ENCODE measurements around the gene PCSK5. TPM values are rescaled to one million over a fixed set of nuclear protein-coding genes. Genes with fewer than 3 reads are reported as not detected.
"Not testable (repeated sequence)": the region's sequence is repeated elsewhere in the genome, so short reads cannot be mapped to it uniquely, and the experiment has no call there.

The PCSK5 gene
- total RNA-seq, 2 experiments from 2014 or later = 3.0 to 3.1 TPM

DNA sequence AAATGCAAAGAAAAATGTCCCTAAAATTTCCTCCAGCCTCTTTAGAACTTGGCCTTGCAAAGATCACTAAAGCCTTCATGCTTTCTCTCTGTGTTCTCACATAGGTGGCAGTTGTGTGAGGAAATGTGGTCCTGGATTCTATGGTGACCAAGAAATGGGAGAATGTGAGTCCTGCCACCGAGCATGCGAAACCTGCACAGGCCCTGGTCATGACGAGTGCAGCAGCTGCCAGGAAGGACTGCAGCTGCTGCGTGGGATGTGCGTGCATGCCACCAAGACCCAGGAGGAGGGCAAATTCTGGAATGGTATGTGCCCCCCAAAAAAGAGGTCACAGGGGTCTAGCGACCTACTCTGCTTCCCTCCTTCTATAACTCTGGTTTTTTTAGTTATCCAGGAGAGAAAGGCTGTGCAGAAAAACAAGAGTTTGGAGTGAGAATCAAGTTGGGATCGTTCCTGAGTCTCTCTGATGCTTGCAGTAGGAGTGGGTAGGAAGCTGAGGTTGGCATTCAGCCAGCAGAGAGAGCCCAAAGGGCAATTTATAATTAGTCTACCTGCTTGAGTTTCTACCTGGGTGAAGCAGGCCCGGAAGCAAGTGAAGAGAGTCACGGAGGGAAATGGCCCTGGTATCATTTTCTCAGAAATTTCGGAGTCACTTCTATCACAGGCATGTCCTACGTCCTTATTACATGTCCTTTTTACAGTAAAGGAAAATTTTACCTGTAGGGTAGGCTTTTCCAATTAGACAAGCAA is 406.3 kb downstream of the PCSK5 start:
- POLR2A ChIA-PET = no interaction called here
- ATAC-seq (no peak), DNase-seq (no peak)
- H3K4me3 Mint-ChIP-seq = no peak overlapping the region
- no peaks in the 10 kb centered on the region for H3K9me3 Mint-ChIP-seq (ENCODE audit: low read depth)
- CTCF ChIA-PET = no interaction called here
- H3K4me1 Mint-ChIP-seq = peaks cover 11% of the 10 kb centered on the region
- intact Hi-C loops (cut with DNase I, micrococcal nuclease) = loop anchor here in 1 of 2 experiments (10.0 kb wide), 1 partner anchor 402 kb away; the partner anchor contains the start of gene PCSK5
- H3K27ac Mint-ChIP-seq = no peak overlapping the region
- H3K27me3 Mint-ChIP-seq = no peaks in the 10 kb centered on the region
- H3K36me3 Mint-ChIP-seq (ENCODE audit: low read depth) = no peaks in the 10 kb centered on the region

DNA sequence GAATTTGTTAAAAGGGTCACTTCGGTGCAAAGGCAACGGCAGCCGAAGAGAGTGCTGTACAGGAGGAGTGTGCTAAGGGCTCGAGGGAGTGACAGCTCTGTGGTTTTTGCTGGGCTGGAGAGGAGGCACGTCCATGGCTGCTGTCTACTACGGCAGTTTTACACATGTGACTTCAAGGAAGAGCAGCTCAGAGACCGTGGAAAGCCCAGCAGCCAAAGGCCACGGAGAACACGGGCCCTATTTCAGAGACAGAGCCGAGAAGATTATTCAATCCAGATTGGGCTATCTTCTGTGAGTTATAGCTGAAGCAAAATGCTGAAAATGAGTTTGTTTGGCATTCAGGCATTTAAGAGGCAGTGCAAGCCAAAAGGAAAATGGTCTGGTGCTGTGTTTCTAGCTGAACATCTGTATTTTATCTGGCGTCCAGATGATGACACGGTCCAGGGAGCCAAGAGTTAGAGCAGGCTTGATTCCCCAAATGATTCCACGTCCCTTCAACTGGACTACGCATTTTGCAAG is 407.3 kb downstream of the PCSK5 start:
- no peak for DNase-seq
- intact Hi-C loops (cut with DNase I, micrococcal nuclease) = loop anchor here in 1 of 2 experiments (10.0 kb wide), 1 partner anchor 403 kb away; the partner anchor contains the start of gene PCSK5
- ChIA-PET CTCF (interaction anchor here (0.7 kb wide), 2 partner anchors 8 to 255 kb away, joined by 3 to 4 read pairs; no protein-coding TSS in a partner anchor), POLR2A (no interaction called here)
- Mint-ChIP-seq H3K9me3 (ENCODE audit: low read depth) (no peaks in the 10 kb centered on the region), H3K27me3 (no peaks in the 10 kb centered on the region), H3K27ac (no peak overlapping the region), H3K4me1 (peaks cover 8% of the 10 kb centered on the region), H3K36me3 (ENCODE audit: low read depth) (no peaks in the 10 kb centered on the region), H3K4me3 (no peak overlapping the region)
- ATAC-seq = no peak

DNA sequence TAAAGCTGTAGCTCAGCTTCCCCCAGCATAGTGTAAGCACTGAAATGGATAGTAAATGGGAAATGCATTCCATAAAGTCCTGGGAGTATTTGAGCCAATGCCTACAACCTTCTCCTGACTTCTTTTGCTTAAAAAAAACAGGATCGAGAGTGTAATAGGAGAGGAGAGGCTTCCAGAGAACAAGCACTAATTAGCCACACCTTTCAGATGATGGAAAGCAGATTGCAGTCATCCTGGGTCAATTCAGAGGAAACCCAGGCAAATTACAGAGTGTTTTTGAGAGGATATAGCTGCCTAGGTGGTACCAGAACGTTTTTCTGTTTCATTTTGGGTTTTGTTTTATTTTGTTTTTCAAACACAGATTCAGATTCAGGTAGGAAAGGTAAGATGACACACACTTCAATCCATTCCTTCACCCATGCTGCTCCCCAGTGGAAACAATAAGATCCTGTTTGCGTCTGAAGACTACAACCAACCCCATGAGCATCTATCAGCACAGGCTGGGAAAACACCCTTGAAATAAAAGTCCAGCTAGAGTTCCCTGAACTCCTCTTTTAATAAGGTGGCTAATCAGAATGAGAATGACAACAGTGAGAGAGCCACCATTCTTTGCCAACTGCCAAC is 408.2 kb downstream of the PCSK5 start:
- Mint-ChIP-seq H3K4me3 (no peak overlapping the region), H3K36me3 (ENCODE audit: low read depth) (no peaks in the 10 kb centered on the region), H3K9me3 (ENCODE audit: low read depth) (no peaks in the 10 kb centered on the region), H3K4me1 (peaks cover 5% of the 10 kb centered on the region), H3K27ac (no peak overlapping the region), H3K27me3 (no peaks in the 10 kb centered on the region)
- ATAC-seq (peak; percentile 30), DNase-seq (no peak)
- intact Hi-C loops (cut with DNase I, micrococcal nuclease) = loop anchor here in 1 of 2 experiments (10.0 kb wide), 1 partner anchor 404 kb away; the partner anchor contains the start of gene PCSK5
- POLR2A ChIA-PET = no interaction called here
- CTCF ChIA-PET = interaction anchor here (0.7 to 0.9 kb wide), 2 partner anchors 9 kb away, joined by 3 to 4 read pairs; no protein-coding TSS in a partner anchor

DNA sequence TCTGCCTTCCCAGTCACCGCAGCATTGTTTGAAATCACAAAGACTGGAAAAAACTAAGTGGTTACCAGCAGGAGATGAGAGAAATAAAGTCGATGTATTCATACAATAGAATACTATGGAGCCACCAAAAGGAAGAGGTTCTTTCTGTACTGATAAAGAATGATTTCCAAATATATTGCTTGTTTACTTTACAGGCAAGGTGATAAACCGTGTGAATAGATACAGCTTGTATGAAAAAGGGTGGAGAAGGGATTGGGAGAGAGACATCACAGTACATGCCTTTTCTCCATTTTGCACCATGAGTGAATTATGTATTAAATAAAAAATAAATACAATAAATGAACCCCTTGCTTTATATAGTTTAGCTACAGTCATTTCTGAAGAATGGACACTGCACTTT is 412.1 kb downstream of the PCSK5 start:
- CTCF ChIA-PET = interaction anchor here (0.6 to 3.0 kb wide), 16 partner anchors 8 to 1313 kb away, joined by 3 to 10 read pairs (median 3); no protein-coding TSS in a partner anchor
- Mint-ChIP-seq H3K27me3 (peaks cover 2% of the 10 kb centered on the region), H3K4me1 (peaks cover 2% of the 10 kb centered on the region), H3K27ac (no peak overlapping the region), H3K9me3 (ENCODE audit: low read depth) (no peaks in the 10 kb centered on the region), H3K36me3 (ENCODE audit: low read depth) (no peaks in the 10 kb centered on the region), H3K4me3 (no peak overlapping the region)
- ATAC-seq (no peak), DNase-seq (no peak)
- intact Hi-C loops (cut with DNase I, micrococcal nuclease) = loop anchor here (1.0 to 10.0 kb wide), 9 partner anchors 294 to 1530 kb away; partner anchors contain the start of gene PCSK5 (in 1 of the 2)
- POLR2A ChIA-PET = interaction anchor here (0.6 kb wide), 1 partner anchor 690 kb away, joined by 4 read pairs; no protein-coding TSS in a partner anchor

DNA sequence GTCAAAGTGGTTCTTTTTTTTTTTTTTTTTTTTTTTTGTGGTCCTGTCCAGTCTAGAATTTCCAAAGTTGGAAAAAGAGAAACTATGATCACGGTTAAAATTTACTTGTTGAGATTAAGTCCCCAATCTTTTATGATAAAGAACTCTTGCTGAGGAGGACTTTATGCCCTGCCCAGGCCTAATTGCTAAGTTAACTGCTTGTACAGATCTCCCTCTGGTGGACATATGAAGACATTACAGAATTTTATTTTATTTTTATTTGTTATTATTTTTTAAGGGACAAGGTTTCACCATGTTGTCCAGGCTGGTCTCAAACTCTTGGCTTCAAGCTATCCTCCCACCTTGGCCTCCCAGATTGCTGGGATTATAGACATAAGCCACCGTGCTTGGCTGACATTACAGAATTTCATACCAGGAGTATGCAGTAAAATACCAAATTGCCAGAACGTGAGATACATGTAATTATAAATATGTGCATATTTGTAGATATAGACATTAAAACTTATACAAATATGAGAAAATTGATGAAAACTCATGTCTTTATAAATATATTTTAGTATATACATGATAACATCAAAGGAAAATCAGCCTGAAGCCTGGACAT is 412.6 kb downstream of the PCSK5 start:
- Mint-ChIP-seq H3K4me3 (no peak overlapping the region), H3K27ac (no peak overlapping the region), H3K27me3 (peaks cover 5% of the 10 kb centered on the region), H3K9me3 (ENCODE audit: low read depth) (no peaks in the 10 kb centered on the region), H3K4me1 (no peaks in the 10 kb centered on the region), H3K36me3 (ENCODE audit: low read depth) (no peaks in the 10 kb centered on the region)
- ChIA-PET CTCF (interaction anchor here (0.6 to 3.0 kb wide), 15 partner anchors 9 to 1313 kb away, joined by 3 to 10 read pairs (median 3); no protein-coding TSS in a partner anchor), POLR2A (no interaction called here)
- ATAC-seq (no peak), DNase-seq (peak; percentile 21)
- intact Hi-C loops (cut with DNase I, micrococcal nuclease) = loop anchor here (1.0 to 10.0 kb wide), 9 partner anchors 294 to 1531 kb away; partner anchors contain the start of gene PCSK5 (in 1 of the 2)

DNA sequence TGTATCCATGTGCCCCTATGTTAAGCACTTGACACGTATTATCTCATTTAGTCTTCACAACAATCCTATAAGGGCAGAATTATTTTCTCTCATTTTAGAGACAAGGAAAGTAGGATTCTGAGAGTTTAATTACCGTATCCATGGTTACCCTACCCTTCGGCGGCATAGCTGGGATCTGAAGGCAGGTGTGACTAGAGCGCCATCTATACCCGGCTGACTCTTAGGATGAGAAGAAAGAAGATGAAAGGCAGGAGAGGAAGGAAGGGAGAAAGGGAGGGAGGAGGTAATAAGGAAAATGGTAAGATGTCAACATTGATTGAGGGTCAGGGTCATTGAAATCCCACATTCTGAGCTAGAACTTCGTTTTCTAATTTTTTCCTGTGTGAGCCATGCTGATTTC is 416.6 kb downstream of the PCSK5 start:
- H3K36me3 Mint-ChIP-seq (ENCODE audit: low read depth); H3K9me3 Mint-ChIP-seq (ENCODE audit: low read depth); ATAC-seq; H3K27ac Mint-ChIP-seq; POLR2A ChIA-PET; DNase-seq; H3K4me1 Mint-ChIP-seq; H3K4me3 Mint-ChIP-seq: not testable (repeated sequence)
- intact Hi-C loops (cut with DNase I, micrococcal nuclease) = loop anchor here (10.0 kb wide), 2 partner anchors 398 to 702 kb away; no protein-coding TSS in a partner anchor
- peaks cover 14% of the 10 kb centered on the region for H3K27me3 Mint-ChIP-seq
- CTCF ChIA-PET = interaction anchor here (0.7 to 1.1 kb wide), 5 partner anchors 8 to 1112 kb away, joined by 3 to 4 read pairs (median 3); no protein-coding TSS in a partner anchor

DNA sequence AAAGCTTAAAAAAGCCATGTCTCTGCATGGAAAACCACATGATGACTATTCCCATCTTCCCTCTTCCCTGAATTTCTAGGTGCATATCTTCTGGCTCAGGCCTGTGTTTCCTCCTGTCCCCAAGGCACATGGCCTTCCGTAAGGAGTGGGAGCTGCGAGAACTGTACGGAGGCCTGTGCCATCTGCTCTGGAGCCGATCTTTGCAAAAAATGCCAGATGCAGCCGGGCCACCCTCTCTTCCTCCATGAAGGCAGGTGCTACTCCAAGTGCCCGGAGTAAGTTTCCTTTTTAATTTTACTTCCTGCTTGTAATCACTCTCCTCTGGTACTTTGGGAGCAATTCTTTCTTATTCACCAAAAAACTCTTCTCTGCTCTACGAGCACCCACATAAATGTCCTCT is 420.1 kb downstream of the PCSK5 start:
- Mint-ChIP-seq H3K9me3 (ENCODE audit: low read depth) (no peaks in the 10 kb centered on the region), H3K27ac (no peak overlapping the region), H3K4me1 (no peaks in the 10 kb centered on the region), H3K27me3 (peaks cover 16% of the 10 kb centered on the region), H3K4me3 (no peak overlapping the region), H3K36me3 (ENCODE audit: low read depth) (no peaks in the 10 kb centered on the region)
- intact Hi-C loops (cut with DNase I, micrococcal nuclease) = no loop called here
- DNase-seq (no peak), ATAC-seq (no peak)
- POLR2A ChIA-PET = no interaction called here
- CTCF ChIA-PET = no interaction called here

DNA sequence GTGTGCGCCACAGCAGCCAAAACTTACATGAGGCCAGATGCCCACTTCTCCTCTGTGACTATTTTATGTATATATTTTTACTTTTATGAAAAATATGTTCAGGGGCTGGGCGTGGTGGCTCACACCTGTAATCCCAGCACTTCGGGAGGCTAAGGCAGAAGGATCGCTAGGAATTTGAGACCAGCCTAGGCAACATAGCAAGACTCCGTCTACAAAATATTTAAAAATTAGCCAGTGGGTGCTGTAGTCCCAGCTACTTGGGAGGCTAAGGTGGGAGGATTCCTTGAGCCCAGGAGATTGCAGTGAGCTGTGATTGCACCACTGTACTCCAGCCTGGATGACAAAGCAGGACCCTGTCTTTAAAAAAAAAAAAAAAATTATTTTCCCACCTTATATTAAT is 420.5 kb downstream of the PCSK5 start:
- CTCF ChIA-PET = interaction anchor here (0.6 kb wide), 1 partner anchor 138 kb away, joined by 4 read pairs; no protein-coding TSS in a partner anchor

DNA sequence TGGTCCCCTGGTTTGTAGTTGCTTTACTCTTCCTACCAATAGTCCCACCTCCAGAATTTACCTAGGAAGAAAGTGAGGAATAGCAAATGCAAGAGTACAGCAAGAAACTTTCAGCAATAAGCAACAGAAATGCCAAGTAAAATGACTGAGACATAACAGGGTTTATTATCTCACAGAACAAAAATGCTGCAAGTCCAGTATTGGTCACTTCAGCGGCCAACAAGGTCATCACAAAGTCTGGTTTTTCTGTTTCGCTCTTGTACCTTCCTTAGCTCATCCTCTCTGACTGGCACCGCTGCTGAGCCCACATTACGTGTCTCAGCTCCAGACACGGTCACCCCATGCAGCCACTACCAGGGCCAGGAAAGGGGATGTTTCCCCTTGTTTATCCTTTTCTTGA is 421.1 kb downstream of the PCSK5 start:
- DNase-seq (no peak), ATAC-seq (no peak)
- Mint-ChIP-seq H3K27me3 (peaks cover 16% of the 10 kb centered on the region), H3K9me3 (ENCODE audit: low read depth) (no peaks in the 10 kb centered on the region), H3K4me1 (no peaks in the 10 kb centered on the region), H3K36me3 (ENCODE audit: low read depth) (no peaks in the 10 kb centered on the region), H3K4me3 (no peak overlapping the region), H3K27ac (no peak overlapping the region)
- CTCF ChIA-PET = interaction anchor here (0.6 kb wide), 1 partner anchor 137 kb away, joined by 4 read pairs; no protein-coding TSS in a partner anchor
- intact Hi-C loops (cut with DNase I, micrococcal nuclease) = no loop called here
- POLR2A ChIA-PET = no interaction called here

More for the DNA sequence above, 420.5 kb downstream of the PCSK5 start:
- H3K36me3 Mint-ChIP-seq (ENCODE audit: low read depth) = no peaks in the 10 kb centered on the region
- POLR2A ChIA-PET = no interaction called here
- no peaks in the 10 kb centered on the region for H3K9me3 Mint-ChIP-seq (ENCODE audit: low read depth)
- DNase-seq (no peak), ATAC-seq (no peak)
- no peaks in the 10 kb centered on the region for H3K4me1 Mint-ChIP-seq
- no peak overlapping the region for H3K4me3 Mint-ChIP-seq
- H3K27ac Mint-ChIP-seq = no peak overlapping the region
- H3K27me3 Mint-ChIP-seq = peaks cover 16% of the 10 kb centered on the region
- intact Hi-C loops (cut with DNase I, micrococcal nuclease) = no loop called here

DNA sequence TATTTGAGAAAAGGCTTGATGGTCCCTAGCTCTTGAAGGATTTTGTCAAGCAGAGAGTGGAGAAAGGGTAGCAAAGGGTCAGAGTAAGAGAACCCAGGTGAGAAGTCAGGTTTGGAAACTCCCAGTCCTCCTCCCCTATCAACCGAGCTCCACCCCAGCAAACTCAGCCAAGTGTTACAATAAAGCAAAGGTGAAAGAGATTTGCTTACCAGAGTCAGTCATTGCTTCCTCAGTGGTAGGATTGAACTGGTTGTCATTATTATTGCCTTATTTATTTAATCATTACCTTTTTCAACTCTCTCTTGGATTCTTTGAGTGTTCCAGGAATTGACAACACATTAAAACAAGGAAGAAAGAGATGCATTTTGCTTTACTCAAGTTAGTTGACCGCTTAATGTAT is 423.3 kb downstream of the PCSK5 start:
- DNase-seq = no peak
- CTCF ChIA-PET = interaction anchor here (0.6 to 1.3 kb wide), 3 partner anchors 23 to 1051 kb away, joined by 3 to 4 read pairs (median 4); no protein-coding TSS in a partner anchor

DNA sequence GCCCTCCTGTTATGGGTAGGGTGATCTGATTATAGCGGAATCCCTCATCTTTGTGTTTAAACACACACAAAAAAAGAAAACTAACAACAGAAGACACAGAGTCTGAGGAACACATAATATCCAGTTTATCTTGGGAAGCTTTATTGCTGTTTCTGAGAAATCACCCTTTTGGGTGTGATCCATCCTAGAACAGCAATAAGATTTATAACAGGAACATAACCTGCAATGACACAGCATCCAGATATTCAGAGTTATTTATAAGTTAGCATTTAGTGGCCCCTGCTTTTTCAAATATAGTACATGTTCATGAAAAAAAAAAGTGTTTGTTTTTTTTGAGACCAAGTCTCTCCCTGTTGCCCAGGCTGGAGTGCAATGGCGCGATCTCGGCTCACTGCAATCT is 423.8 kb downstream of the PCSK5 start:
- Mint-ChIP-seq H3K27me3 (peaks cover 3% of the 10 kb centered on the region), H3K27ac (no peak overlapping the region), H3K36me3 (ENCODE audit: low read depth) (no peaks in the 10 kb centered on the region), H3K4me1 (no peaks in the 10 kb centered on the region), H3K9me3 (ENCODE audit: low read depth) (no peaks in the 10 kb centered on the region), H3K4me3 (no peak overlapping the region)
- POLR2A ChIA-PET = no interaction called here
- ATAC-seq (no peak), DNase-seq (no peak)
- intact Hi-C loops (cut with DNase I, micrococcal nuclease) = no loop called here
- CTCF ChIA-PET = interaction anchor here (0.6 to 1.3 kb wide), 2 partner anchors 24 to 1051 kb away, joined by 3 to 4 read pairs; no protein-coding TSS in a partner anchor

More for the DNA sequence above, 423.3 kb downstream of the PCSK5 start:
- ATAC-seq = no peak
- Mint-ChIP-seq H3K27ac (no peak overlapping the region), H3K4me3 (no peak overlapping the region), H3K9me3 (ENCODE audit: low read depth) (no peaks in the 10 kb centered on the region), H3K4me1 (no peaks in the 10 kb centered on the region), H3K36me3 (ENCODE audit: low read depth) (no peaks in the 10 kb centered on the region), H3K27me3 (peaks cover 4% of the 10 kb centered on the region)
- POLR2A ChIA-PET = no interaction called here
- intact Hi-C loops (cut with DNase I, micrococcal nuclease) = no loop called here

Data from activated CD4-positive, alpha-beta T cell treated with anti-CD3 and anti-CD28 coated beads for 36 hours (primary cell).